Kidney (tissue), 14 donors: Measurements from ENCODE around the gene PROB1. TPM values are rescaled to one million over a fixed set of nuclear protein-coding genes. Genes with fewer than 3 reads are reported as not detected.
"Not testable (repeated sequence)": the region's sequence is repeated elsewhere in the genome, so short reads cannot be mapped to it uniquely, and the experiment has no call there.

Source experiments
- DNase-seq, 5 donors: peaks; one replicate each; pipeline ENCODE4 v3.0.0-alpha.2; 2013 to 2020
- FAIRE-seq: peaks from 2 replicates; lab custom pipeline; 2012; peaks lifted over from hg19 to GRCh38; lab: Jason Lieb, UNC
- H3K27ac ChIP-seq, 2 donors: one replicate each; pipeline ENCODE4 v1.7.0; 2013; ENCODE audit warnings: low read depth in 2 of 2, low read length in 2 of 2, inconsistent platforms in 1 of 2
- H3K27me3 ChIP-seq: one replicate; pipeline ENCODE4 v1.7.1; 2013; ENCODE audit warnings: low read length, inconsistent platforms; ENCODE audit not compliant: control insufficient read depth, insufficient read depth
- H3K36me3 ChIP-seq, 3 donors: one replicate each; pipeline versions ENCODE4 v1.7.0 to v1.7.1; 2013; ENCODE audit warnings: low read length in 3 of 3, control low read depth in 1 of 3, inconsistent platforms in 1 of 3; ENCODE audit not compliant: insufficient read depth in 3 of 3, control insufficient read depth in 2 of 3
- H3K4me1 ChIP-seq, 3 donors: one replicate each; pipeline versions ENCODE4 v1.7.0 to v1.7.1; 2013; ENCODE audit warnings: low read length in 3 of 3, inconsistent platforms in 1 of 3, low read depth in 1 of 3; ENCODE audit not compliant: control insufficient read depth in 2 of 3, insufficient read depth in 2 of 3
- H3K4me3 ChIP-seq, 3 donors: one replicate each; pipeline versions ENCODE4 v1.7.0 to v1.8.1; 2013; ENCODE audit warnings: low read length in 3 of 3, control low read depth in 1 of 3, inconsistent platforms in 1 of 3
- H3K9ac ChIP-seq, 3 donors: one replicate each; pipeline versions ENCODE4 v1.7.0 to v1.7.1; 2013; ENCODE audit warnings: low read length in 3 of 3, control low read depth in 1 of 3, inconsistent platforms in 1 of 3
- H3K9me3 ChIP-seq, 3 donors: one replicate each; pipeline versions ENCODE4 v1.7.0 to v1.7.1; 2013; ENCODE audit warnings: low read length in 3 of 3, control low read depth in 1 of 3, inconsistent platforms in 1 of 3; ENCODE audit not compliant: control insufficient read depth in 2 of 3, insufficient read depth in 1 of 3
- intact Hi-C: fragments of 100-400 bp; cut with DNase I; formaldehyde crosslinking; loops from one replicate; pipeline ENCODE4 v1.11.1; 2022
- polyA plus RNA-seq: library from polyadenylated mRNA; stranded (reverse); fragments of 350-450 nt; fragmentation: Illumina TruSeq; extraction: RNeasy Lipid Tissue Mini Kit (QIAGEN cat#74804); gene quantifications from one replicate; pipeline ENCODE4 v1.2.3, GENCODE V29; 2014; ENCODE audit warnings: low read depth, low replicate concordance; ENCODE audit not compliant: insufficient read depth
- total RNA-seq: library from RNA; stranded (reverse); fragmentation: NEBNext Ultra II Directional; extraction: Animal tissue kit (Norgen Biotek cat#: 25700); gene quantifications from one replicate; pipeline ENCODE4 v1.2.1, GENCODE V29; 2021
- TF ChIP-seq, protein P1 (sequence below): IDR thresholded peaks from 3 replicates; pipeline ENCODE4 v1.5.1; 2012; ENCODE audit warnings: mild to moderate bottlenecking, moderate library complexity, borderline replicate concordance; ENCODE audit not compliant: insufficient read depth; ENCODE audit errors: extremely low read depth
- donor health status: control.
- donor health status: control.
- donor health status: control.
- donor health status: control.
- donor health status: control.
- donor health status: DM: yes; HTN: yes; CAD: no.
- donor health status: Normal renal cell carcinoma (clear cell type).

PROB1 gene
- total and polyA plus RNA-seq, 2 donors from 2014 or later: 1.5 to 3.8 TPM

DNA sequence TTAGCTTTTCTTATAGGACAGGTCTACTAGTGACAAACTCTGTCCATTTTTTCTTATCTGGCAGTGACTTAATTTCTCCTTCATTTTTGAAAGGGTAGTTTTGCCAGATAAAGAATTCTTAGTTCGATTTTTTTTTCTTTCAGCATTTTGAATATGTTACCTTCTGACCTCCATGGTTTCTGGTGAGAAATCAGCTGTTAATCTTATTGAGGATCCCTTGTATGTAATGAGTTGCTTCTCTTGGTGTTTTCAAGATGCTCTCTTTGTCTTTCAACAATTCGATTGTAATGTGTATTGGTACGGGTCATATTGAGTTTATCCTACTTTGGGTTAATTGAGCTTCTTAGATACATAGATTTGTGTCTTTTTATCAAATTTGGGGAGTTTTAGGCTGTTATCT lies 40.7 kb downstream of the PROB1 start:
- intact Hi-C loops: no loop called here
- Histone ChIP-seq H3K27me3 (no peaks in the 10 kb centered on the region), H3K4me1 (no peaks in the 10 kb centered on the region), H3K9ac (no peak overlapping the region), H3K4me3 (no peak overlapping the region), H3K36me3 (peaks cover 0 to 5% (median 0%) of the 10 kb centered on the region in 3 donors), H3K27ac (no peak overlapping the region), H3K9me3 (no peaks in the 10 kb centered on the region)
- DNase-seq: no peak
- TF ChIP-seq, protein P1, sequence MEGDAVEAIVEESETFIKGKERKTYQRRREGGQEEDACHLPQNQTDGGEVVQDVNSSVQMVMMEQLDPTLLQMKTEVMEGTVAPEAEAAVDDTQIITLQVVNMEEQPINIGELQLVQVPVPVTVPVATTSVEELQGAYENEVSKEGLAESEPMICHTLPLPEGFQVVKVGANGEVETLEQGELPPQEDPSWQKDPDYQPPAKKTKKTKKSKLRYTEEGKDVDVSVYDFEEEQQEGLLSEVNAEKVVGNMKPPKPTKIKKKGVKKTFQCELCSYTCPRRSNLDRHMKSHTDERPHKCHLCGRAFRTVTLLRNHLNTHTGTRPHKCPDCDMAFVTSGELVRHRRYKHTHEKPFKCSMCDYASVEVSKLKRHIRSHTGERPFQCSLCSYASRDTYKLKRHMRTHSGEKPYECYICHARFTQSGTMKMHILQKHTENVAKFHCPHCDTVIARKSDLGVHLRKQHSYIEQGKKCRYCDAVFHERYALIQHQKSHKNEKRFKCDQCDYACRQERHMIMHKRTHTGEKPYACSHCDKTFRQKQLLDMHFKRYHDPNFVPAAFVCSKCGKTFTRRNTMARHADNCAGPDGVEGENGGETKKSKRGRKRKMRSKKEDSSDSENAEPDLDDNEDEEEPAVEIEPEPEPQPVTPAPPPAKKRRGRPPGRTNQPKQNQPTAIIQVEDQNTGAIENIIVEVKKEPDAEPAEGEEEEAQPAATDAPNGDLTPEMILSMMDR: no peak
- FAIRE-seq: no peak

DNA sequence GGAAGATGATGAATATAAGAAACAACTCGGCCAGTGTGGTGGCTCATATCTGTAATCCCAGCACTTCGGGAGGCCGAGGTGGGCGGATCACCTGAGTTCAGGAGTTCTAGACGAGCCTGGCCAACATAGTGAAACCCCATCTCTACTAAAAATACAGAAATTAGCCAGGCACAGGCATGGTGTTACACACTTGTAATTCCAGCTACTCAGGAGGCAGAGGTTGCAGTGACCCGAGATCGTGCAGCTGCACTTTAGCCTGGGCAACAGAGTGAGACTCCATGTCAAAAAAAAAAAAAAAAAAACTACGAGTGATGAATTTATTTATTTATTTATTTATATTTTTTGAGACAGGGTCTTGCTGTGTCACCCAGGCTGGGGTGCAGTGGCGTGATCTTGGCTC lies 47.0 kb downstream of the PROB1 start:
- H3K9ac ChIP-seq, intact Hi-C loops, H3K9me3 ChIP-seq, H3K4me3 ChIP-seq, H3K36me3 ChIP-seq, FAIRE-seq, DNase-seq, H3K4me1 ChIP-seq, H3K27me3 ChIP-seq, H3K27ac ChIP-seq: not testable (repeated sequence)

DNA sequence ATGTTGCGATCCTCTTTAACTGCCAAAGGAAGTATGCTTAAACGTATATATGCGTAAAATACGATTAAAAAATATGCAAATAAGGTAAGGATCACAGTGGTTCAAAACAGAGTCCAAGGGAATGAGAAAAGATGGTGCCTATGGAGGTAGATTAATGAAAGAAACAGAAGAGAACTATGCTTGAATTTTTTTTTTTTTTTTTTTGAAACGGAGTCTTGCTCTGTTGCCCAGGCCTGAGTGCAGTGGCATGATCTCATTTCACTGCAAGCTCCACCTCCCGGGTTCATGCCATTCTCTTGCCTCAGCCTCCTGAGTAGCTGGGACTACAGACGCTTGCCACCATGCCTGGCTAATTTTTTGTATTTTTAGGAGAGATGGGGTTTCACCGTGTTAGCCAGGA lies 49.5 kb downstream of the PROB1 start:
- intact Hi-C loops, H3K9me3 ChIP-seq, H3K36me3 ChIP-seq, H3K9ac ChIP-seq, H3K27ac ChIP-seq, H3K27me3 ChIP-seq, H3K4me3 ChIP-seq, FAIRE-seq, DNase-seq: not testable (repeated sequence)
- H3K4me1 ChIP-seq: peaks cover 0 to 13% (median 7%) of the 10 kb centered on the region in 3 donors

DNA sequence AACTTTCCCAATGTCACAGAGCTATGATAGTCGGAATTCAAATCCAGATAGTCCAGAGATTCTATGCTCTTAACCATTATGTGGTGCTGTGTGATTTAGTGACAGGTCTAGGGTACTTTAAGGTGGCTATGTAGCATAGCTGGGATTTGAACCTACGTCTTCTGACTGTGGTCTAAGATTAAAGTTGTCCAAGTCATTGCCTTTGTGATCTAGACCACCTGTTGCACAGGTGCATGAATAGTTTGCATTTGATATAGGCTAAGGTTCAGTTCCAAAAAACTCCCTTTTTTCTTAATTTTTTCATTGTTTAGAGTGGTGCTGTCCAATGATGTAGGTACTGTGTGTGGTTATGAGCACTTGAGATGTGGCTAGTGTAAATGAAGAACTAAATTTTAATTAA lies 50.7 kb downstream of the PROB1 start:
- TF ChIP-seq, protein P1: no peak
- H3K9me3 ChIP-seq: no peaks in the 10 kb centered on the region
- FAIRE-seq (no peak), DNase-seq (no peak)
- no peak overlapping the region for H3K9ac ChIP-seq
- H3K27ac ChIP-seq: no peak overlapping the region
- intact Hi-C loops: no loop called here
- peaks cover 0 to 13% (median 7%) of the 10 kb centered on the region in 3 donors for H3K4me1 ChIP-seq
- H3K4me3 ChIP-seq: no peak overlapping the region
- H3K27me3 ChIP-seq: no peaks in the 10 kb centered on the region
- no peaks in the 10 kb centered on the region for H3K36me3 ChIP-seq

DNA sequence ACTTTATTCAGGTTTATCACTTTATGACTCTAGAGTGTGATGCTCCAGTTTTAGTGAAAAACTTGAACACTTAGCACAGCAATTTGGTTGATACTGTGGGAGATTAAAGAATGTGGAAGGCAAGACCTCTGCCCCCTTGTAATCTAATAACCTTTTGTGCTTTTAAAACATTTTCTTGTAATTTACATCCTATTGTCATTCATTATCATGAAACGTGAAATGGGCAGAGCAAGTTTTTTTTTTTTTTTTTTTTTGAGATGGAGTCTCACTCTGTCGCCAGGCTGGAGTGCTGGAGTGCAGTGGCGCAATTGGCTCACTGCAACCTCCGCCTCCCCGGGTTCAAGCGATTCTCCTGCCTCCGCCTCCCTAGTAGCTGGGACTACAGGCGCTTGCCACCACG lies 51.4 kb downstream of the PROB1 start:
- Histone ChIP-seq H3K27ac (no peak overlapping the region), H3K36me3 (no peaks in the 10 kb centered on the region), H3K9me3 (no peaks in the 10 kb centered on the region), H3K4me3 (peak overlapping the region in 2 of 3 donors; percentile 90 to 99), H3K9ac (peak overlapping the region in 2 of 3 donors; percentile 83 to 99), H3K27me3 (no peaks in the 10 kb centered on the region), H3K4me1 (peaks cover 0 to 13% (median 7%) of the 10 kb centered on the region in 3 donors)
- FAIRE-seq (no peak), DNase-seq (no peak)
- intact Hi-C loops: no loop called here
- TF ChIP-seq, protein P1: no peak
